Measurements from ENCODE around the gene ANKRD44.

- TF ChIP-seq POLR2AphosphoS5 (IDR thresholded peaks at IDR 0.05; ENCODE audit: low read depth, low read length): no peak
- no peak for TF ChIP-seq TAF1 (IDR thresholded peaks at IDR 0.05; ENCODE audit: borderline replicate concordance, insufficient read depth, low read length)
- no peak for TF ChIP-seq REST (IDR thresholded peaks at IDR 0.05; ENCODE audit: insufficient read depth in 1 of 2, low read depth in 2 of 2, low read length in 2 of 2)
- TF ChIP-seq SIN3A (IDR thresholded peaks at IDR 0.05; ENCODE audit: borderline replicate concordance, insufficient read depth, low read length): no peak
- no peak for TF ChIP-seq FOXP2 (optimal IDR thresholded peaks at IDR 0.05; ENCODE audit: borderline replicate concordance, extremely low read depth, extremely low read length, insufficient read depth)
Measured at GRCh38 chr2:197031803-197032202, 278.8 kb downstream of the ANKRD44 start.

Data from PFSK-1 (cell line).